ENCODE measurements around the gene GRB2. TPM values are rescaled to one million over a fixed set of nuclear protein-coding genes. Genes with fewer than 3 reads are reported as not detected.

GRB2 gene
- polyA plus RNA-seq, 3 donors = 164 to 338 (median 262) TPM

DNA sequence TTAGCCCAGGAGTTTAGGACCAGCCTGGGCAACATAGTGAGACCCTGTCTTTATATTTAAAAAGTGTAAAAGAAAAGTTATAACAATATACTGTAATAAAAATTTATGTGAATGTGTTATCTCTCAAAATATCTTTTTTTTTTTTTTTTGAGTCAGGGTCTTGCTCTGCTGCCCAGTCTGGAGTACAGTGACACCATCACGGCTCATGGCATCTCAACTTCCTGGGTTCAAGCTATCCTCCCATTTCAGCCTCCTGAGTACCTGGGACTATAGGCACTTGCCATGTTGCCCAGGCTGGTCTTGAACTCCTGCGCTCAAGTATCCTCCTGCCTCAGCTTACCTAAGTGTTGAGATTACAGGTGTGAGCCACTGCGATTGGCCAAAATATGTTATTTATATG, 70.8 kb downstream of the GRB2 start:
- no peak for DNase-seq
- no peak overlapping the region for H3K4me3 Mint-ChIP-seq
- Histone ChIP-seq H2AFZ (ENCODE audit: insufficient read depth, low read depth, low read length, poor library complexity, severe bottlenecking) (no peak overlapping the region), H3K9me3 (replicated peaks in 1 of 2; ENCODE audit: control insufficient read depth in 1 of 2, insufficient read depth in 1 of 2, low read length in 2 of 2) (no peaks in the 10 kb centered on the region), H3K36me3 (replicated peaks in 1 of 2; ENCODE audit: control insufficient read depth in 1 of 2, insufficient read depth in 2 of 2, low read length in 2 of 2) (peaks cover 31 to 41% of the 10 kb centered on the region in 2 donors), H3K4me2 (replicated peaks; ENCODE audit: extremely low read depth, low read length, poor library complexity, severe bottlenecking) (no peak overlapping the region), H3K79me2 (ENCODE audit: insufficient read depth, low read length) (peaks cover 97% of the 10 kb centered on the region), H3K27me3 (ENCODE audit: control insufficient read depth in 2 of 2, insufficient read depth in 2 of 2, low read length in 2 of 2) (no peaks in the 10 kb centered on the region), H3K4me1 (ENCODE audit: control insufficient read depth in 1 of 2, insufficient read depth in 2 of 2, low read length in 2 of 2) (peaks cover 27% of the 10 kb centered on the region in 2 donors), H4K20me1 (ENCODE audit: insufficient read depth, low read length) (peaks cover 99% of the 10 kb centered on the region), H3K4me3 (replicated peaks in 1 of 3; ENCODE audit: low read depth in 2 of 3, low read length in 3 of 3) (no peak overlapping the region), H3K27ac (ENCODE audit: low read depth in 1 of 2, low read length in 2 of 2) (peak overlapping the region in 1 of 2 donors; percentile 21), H3K9ac (ENCODE audit: insufficient read depth, low read length, poor library complexity, severe bottlenecking) (no peak overlapping the region)
- TF ChIP-seq, protein P1, sequence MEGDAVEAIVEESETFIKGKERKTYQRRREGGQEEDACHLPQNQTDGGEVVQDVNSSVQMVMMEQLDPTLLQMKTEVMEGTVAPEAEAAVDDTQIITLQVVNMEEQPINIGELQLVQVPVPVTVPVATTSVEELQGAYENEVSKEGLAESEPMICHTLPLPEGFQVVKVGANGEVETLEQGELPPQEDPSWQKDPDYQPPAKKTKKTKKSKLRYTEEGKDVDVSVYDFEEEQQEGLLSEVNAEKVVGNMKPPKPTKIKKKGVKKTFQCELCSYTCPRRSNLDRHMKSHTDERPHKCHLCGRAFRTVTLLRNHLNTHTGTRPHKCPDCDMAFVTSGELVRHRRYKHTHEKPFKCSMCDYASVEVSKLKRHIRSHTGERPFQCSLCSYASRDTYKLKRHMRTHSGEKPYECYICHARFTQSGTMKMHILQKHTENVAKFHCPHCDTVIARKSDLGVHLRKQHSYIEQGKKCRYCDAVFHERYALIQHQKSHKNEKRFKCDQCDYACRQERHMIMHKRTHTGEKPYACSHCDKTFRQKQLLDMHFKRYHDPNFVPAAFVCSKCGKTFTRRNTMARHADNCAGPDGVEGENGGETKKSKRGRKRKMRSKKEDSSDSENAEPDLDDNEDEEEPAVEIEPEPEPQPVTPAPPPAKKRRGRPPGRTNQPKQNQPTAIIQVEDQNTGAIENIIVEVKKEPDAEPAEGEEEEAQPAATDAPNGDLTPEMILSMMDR (IDR thresholded peaks at IDR 0.05) = no peak
- WGBS (ENCODE audit: insufficient coverage) = 92% methylated on average over 2 of the region's 3 CpGs
- H3K27ac Mint-ChIP-seq = peak overlapping the region in 3 of 7 donors; percentile 14 to 54 (median 47)
- intact Hi-C loops (cut with micrococcal nuclease) = no loop called here
- peaks cover 0 to 2% (median 0%) of the 10 kb centered on the region in 7 donors for H3K9me3 Mint-ChIP-seq
- peaks cover 40% of the 10 kb centered on the region for H3K4me1 Mint-ChIP-seq
- H3K27me3 Mint-ChIP-seq (ENCODE audit: low read depth in 3 of 3) = peaks cover 0 to 2% (median 0%) of the 10 kb centered on the region in 3 donors
- H3K36me3 Mint-ChIP-seq = peaks cover 26 to 45% of the 10 kb centered on the region in 2 donors

DNA sequence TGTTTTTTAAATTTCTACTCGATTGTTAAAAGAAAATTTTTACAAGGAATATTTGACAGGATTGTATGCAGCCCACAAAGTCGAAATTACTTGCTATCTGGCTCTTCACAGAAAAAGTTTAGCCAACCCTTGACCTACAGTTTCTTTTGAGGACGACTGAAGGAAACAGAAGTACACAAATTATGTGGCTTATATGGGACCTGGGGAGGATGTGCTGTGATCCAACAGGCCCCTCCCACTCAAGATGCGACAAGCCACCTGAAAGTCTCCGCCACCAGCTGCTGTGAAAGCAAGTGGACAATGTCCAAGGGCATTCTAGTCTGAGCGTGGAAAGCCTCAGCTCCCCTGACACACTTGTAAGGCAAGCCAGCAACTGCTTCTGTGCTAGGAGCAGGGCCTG, 73.8 kb downstream of the GRB2 start:
- Histone ChIP-seq H3K4me3 (replicated peaks in 1 of 3; ENCODE audit: low read depth in 2 of 3, low read length in 3 of 3) (no peak overlapping the region), H3K9me3 (replicated peaks in 1 of 2; ENCODE audit: control insufficient read depth in 1 of 2, insufficient read depth in 1 of 2, low read length in 2 of 2) (no peaks in the 10 kb centered on the region), H4K20me1 (ENCODE audit: insufficient read depth, low read length) (peaks cover 99% of the 10 kb centered on the region), H3K36me3 (replicated peaks in 1 of 2; ENCODE audit: control insufficient read depth in 1 of 2, insufficient read depth in 2 of 2, low read length in 2 of 2) (peaks cover 37 to 48% of the 10 kb centered on the region in 2 donors), H3K27ac (ENCODE audit: low read depth in 1 of 2, low read length in 2 of 2) (peak overlapping the region in 1 of 2 donors; percentile 67), H3K79me2 (ENCODE audit: insufficient read depth, low read length) (peaks cover 99% of the 10 kb centered on the region), H3K4me1 (ENCODE audit: control insufficient read depth in 1 of 2, insufficient read depth in 2 of 2, low read length in 2 of 2) (peaks cover 16 to 21% of the 10 kb centered on the region in 2 donors), H2AFZ (ENCODE audit: insufficient read depth, low read depth, low read length, poor library complexity, severe bottlenecking) (no peak overlapping the region), H3K9ac (ENCODE audit: insufficient read depth, low read length, poor library complexity, severe bottlenecking) (no peak overlapping the region), H3K27me3 (ENCODE audit: control insufficient read depth in 2 of 2, insufficient read depth in 2 of 2, low read length in 2 of 2) (no peaks in the 10 kb centered on the region), H3K4me2 (replicated peaks; ENCODE audit: extremely low read depth, low read length, poor library complexity, severe bottlenecking) (no peak overlapping the region)
- TF ChIP-seq, protein P1 (IDR thresholded peaks at IDR 0.05) = no peak
- H3K27me3 Mint-ChIP-seq (ENCODE audit: low read depth in 3 of 3) = no peaks in the 10 kb centered on the region
- WGBS (ENCODE audit: insufficient coverage) = 100% methylated on average over 1 of the region's 6 CpGs
- intact Hi-C loops (cut with micrococcal nuclease) = no loop called here
- H3K4me1 Mint-ChIP-seq = peaks cover 38% of the 10 kb centered on the region
- peak overlapping the region in 4 of 7 donors; percentile 13 to 45 (median 37) for H3K27ac Mint-ChIP-seq
- peaks cover 0 to 2% (median 0%) of the 10 kb centered on the region in 7 donors for H3K9me3 Mint-ChIP-seq
- no peak for DNase-seq
- no peak overlapping the region for H3K4me3 Mint-ChIP-seq
- H3K36me3 Mint-ChIP-seq = peaks cover 35 to 66% of the 10 kb centered on the region in 2 donors
